Stimulated activated CD4-positive, alpha-beta T cell treated with anti-CD3 and anti-CD28 coated beads, Interleukin-1b, Interleukin-23, amount 100 ng/mL, for 4 hours (primary cell): ENCODE measurements around the gene NPEPPS.
"Not testable (repeated sequence)": the region's sequence is repeated elsewhere in the genome, so short reads cannot be mapped to it uniquely, and the experiment has no call there.

ENCODE experiments used
- DNase-seq, 2 donors: peaks; one replicate each; pipeline ENCODE4 v3.0.0-alpha.2; 2020; ENCODE audit warnings: low read depth in 2 of 2

NPEPPS gene

GRCh38 chr17:47530557-47531232 is at the start of gene NPEPPS:
NPEPPS (plus strand) TSS chr17:47531108; CDS start chr17:47531301, 193 bp downstream.
- DNase-seq = peak; percentile 77 to 85

- not testable (repeated sequence) for DNase-seq
These were observed 39.1 kb upstream of the NPEPPS start for GRCh38 chr17:47491841-47492212.

GRCh38 chr17:47499074-47499473 is 31.8 kb upstream of the NPEPPS start:
- not testable (repeated sequence) for DNase-seq

GRCh38 chr17:47499494-47499893 is 31.4 kb upstream of the NPEPPS start:
- not testable (repeated sequence) for DNase-seq

- not testable (repeated sequence) for DNase-seq
These were observed 30.3 kb upstream of the NPEPPS start for GRCh38 chr17:47500620-47501019.

GRCh38 chr17:47502122-47502731 is 28.7 kb upstream of the NPEPPS start:
- DNase-seq = not testable (repeated sequence)

GRCh38 chr17:47502776-47503455 is 28.0 kb upstream of the NPEPPS start:
- not testable (repeated sequence) for DNase-seq

GRCh38 chr17:47511701-47512146 is 19.2 kb upstream of the NPEPPS start:
- DNase-seq = not testable (repeated sequence)

GRCh38 chr17:47513301-47513700 is 17.6 kb upstream of the NPEPPS start:
- DNase-seq = not testable (repeated sequence)

- DNase-seq = not testable (repeated sequence)
These were observed 12.0 kb upstream of the NPEPPS start for GRCh38 chr17:47518880-47519279.

GRCh38 chr17:47519365-47519764 is 11.5 kb upstream of the NPEPPS start:
- not testable (repeated sequence) for DNase-seq

GRCh38 chr17:47520279-47520678 is 10.6 kb upstream of the NPEPPS start:
- not testable (repeated sequence) for DNase-seq

- not testable (repeated sequence) for DNase-seq
These were observed 9.5 kb upstream of the NPEPPS start for GRCh38 chr17:47521434-47521833.

- DNase-seq = not testable (repeated sequence)
These were observed 8.6 kb upstream of the NPEPPS start for GRCh38 chr17:47522341-47522740.

GRCh38 chr17:47531233-47531820 is 419 bp downstream of the NPEPPS start:
- DNase-seq = peak; percentile 4 to 7

GRCh38 chr17:47539085-47539484 is 8.2 kb downstream of the NPEPPS start:
- not testable (repeated sequence) for DNase-seq

- DNase-seq = not testable (repeated sequence)
These were observed 10.8 kb downstream of the NPEPPS start for GRCh38 chr17:47541676-47542075.

- not testable (repeated sequence) for DNase-seq
These were observed 13.4 kb downstream of the NPEPPS start for GRCh38 chr17:47544327-47544726.

- not testable (repeated sequence) for DNase-seq
These were observed 23.8 kb downstream of the NPEPPS start for GRCh38 chr17:47554733-47555132.

GRCh38 chr17:47556108-47556507 is 25.2 kb downstream of the NPEPPS start:
- DNase-seq = not testable (repeated sequence)

GRCh38 chr17:47560517-47561043 is 29.7 kb downstream of the NPEPPS start:
- not testable (repeated sequence) for DNase-seq
